HG03558 (cell line): Measurements from ENCODE around the gene PTGIS.

Experiments used
- ATAC-seq: cut with Tn5 transposase; IDR thresholded peaks from one replicate; pipeline ENCODE4 v1.9.1; 2021; ENCODE audit warnings: moderate number of reproducible peaks; ENCODE audit not compliant: unreplicated experiment; ENCODE audit errors: extremely low read depth

The PTGIS gene

GRCh38 chr20:49455691-49456090, 112.2 kb downstream of the PTGIS start:
- ATAC-seq = no peak
